WERI-Rb-1 (cell line): Measurements from ENCODE around the gene PPP1R16B.
"Not testable (repeated sequence)": the region's sequence is repeated elsewhere in the genome, so short reads cannot be mapped to it uniquely, and the experiment has no call there.

Experiments used
- DNase-seq: peaks from one replicate; pipeline ENCODE4 v3.0.0-alpha.2; 2020
- H3K27ac ChIP-seq: fragments of 250-450 bp; sonication (Bioruptor Pico); 2 replicates; pipeline ENCODE4 v1.5.1; 2020; ENCODE audit warnings: mild to moderate bottlenecking, moderate library complexity
- H3K27me3 ChIP-seq: fragments of 250-450 bp; sonication (Bioruptor Pico); 2 replicates; pipeline ENCODE4 v1.5.1; 2021; ENCODE audit warnings: mild to moderate bottlenecking, low read depth, moderate library complexity; ENCODE audit not compliant: insufficient read depth, severe bottlenecking
- H3K36me3 ChIP-seq: fragments of 250-450 bp; sonication (Bioruptor Pico); 2 replicates; pipeline ENCODE4 v1.5.1; 2020; ENCODE audit warnings: mild to moderate bottlenecking, moderate library complexity
- H3K4me3 ChIP-seq: 2 replicates; pipeline ENCODE4 v1.5.1; 2011; ENCODE audit warnings: low read depth, mild to moderate bottlenecking, control low read depth, low read length
- H3K9me3 ChIP-seq: fragments of 250-450 bp; sonication (Bioruptor Pico); 2 replicates; pipeline ENCODE4 v1.5.1; 2021; ENCODE audit warnings: mild to moderate bottlenecking, moderate library complexity; ENCODE audit not compliant: severe bottlenecking
- CTCF ChIP-seq: IDR thresholded peaks from 2 replicates; pipeline ENCODE4 v1.5.1; 2011; ENCODE audit warnings: low read depth, mild to moderate bottlenecking, control low read depth, inconsistent platforms, low read length

Gene PPP1R16B

GRCh38 chr20:38952153-38952552, 146.7 kb downstream of the PPP1R16B start:
- Histone ChIP-seq H3K4me3 (no peak overlapping the region), H3K27me3 (no peaks in the 10 kb centered on the region), H3K36me3 (peaks cover 58% of the 10 kb centered on the region), H3K27ac (no peak overlapping the region), H3K9me3 (no peaks in the 10 kb centered on the region)
- no peak for TF ChIP-seq CTCF
- DNase-seq, result no peak

- Histone ChIP-seq H3K36me3 (peaks cover 42% of the 10 kb centered on the region), H3K9me3 (no peaks in the 10 kb centered on the region)
- no peak for TF ChIP-seq CTCF
Measured at GRCh38 chr20:38953630-38954340, 148.3 kb downstream of the PPP1R16B start.

GRCh38 chr20:38957235-38957876, 151.9 kb downstream of the PPP1R16B start:
- no peak for DNase-seq

More at GRCh38 chr20:38953630-38954340, 148.3 kb downstream of the PPP1R16B start:
- DNase-seq, result no peak
- H3K27me3 ChIP-seq, result no peaks in the 10 kb centered on the region
- H3K27ac ChIP-seq, result no peak overlapping the region
- no peak overlapping the region for H3K4me3 ChIP-seq

GRCh38 chr20:38957915-38958485, 152.5 kb downstream of the PPP1R16B start:
- H3K36me3 ChIP-seq, result peaks cover 3% of the 10 kb centered on the region
- no peak for DNase-seq
- TF ChIP-seq CTCF, result no peak
- no peak overlapping the region for H3K4me3 ChIP-seq
- H3K27ac ChIP-seq, result no peak overlapping the region
- peaks cover 3% of the 10 kb centered on the region for H3K9me3 ChIP-seq
- no peaks in the 10 kb centered on the region for H3K27me3 ChIP-seq

More at GRCh38 chr20:38957235-38957876, 151.9 kb downstream of the PPP1R16B start:
- no peak for TF ChIP-seq CTCF
- no peak overlapping the region for H3K4me3 ChIP-seq
- no peaks in the 10 kb centered on the region for H3K27me3 ChIP-seq
- H3K36me3 ChIP-seq, result peaks cover 8% of the 10 kb centered on the region
- H3K9me3 ChIP-seq, result peaks cover 3% of the 10 kb centered on the region
- no peak overlapping the region for H3K27ac ChIP-seq

- not testable (repeated sequence) for H3K4me3 ChIP-seq, H3K9me3 ChIP-seq, DNase-seq, H3K36me3 ChIP-seq, H3K27me3 ChIP-seq, H3K27ac ChIP-seq
Measured at GRCh38 chr20:38960187-38960687, 154.7 kb downstream of the PPP1R16B start.

- Histone ChIP-seq H3K27me3 (no peaks in the 10 kb centered on the region), H3K36me3 (no peaks in the 10 kb centered on the region; the same call in 1 of the 2 replicates), H3K9me3 (peaks cover 3% of the 10 kb centered on the region), H3K4me3 (peak overlapping the region; percentile 94), H3K27ac (peak overlapping the region; percentile 87)
- TF ChIP-seq CTCF, result no peak
- no peak for DNase-seq
Measured at GRCh38 chr20:38961530-38962043, 156.1 kb downstream of the PPP1R16B start.
